Gastroesophageal sphincter (tissue), 3 donors: ENCODE results near the gene RSKR.

ENCODE experiments used
- POLR2A ChIP-seq, 2 donors: fragments of 450-650 bp; IDR thresholded peaks; one replicate each; pipeline ENCODE4 v1.6.1; 2017; ENCODE audit warnings: antibody characterized with exemption in 2 of 2, mild to moderate bottlenecking in 2 of 2, moderate library complexity in 1 of 2
- TF ChIP-seq, protein P1 (sequence below), 4 experiments: fragments of 200-600 bp in 2 of 4; fragments of 450-650 bp in 2 of 4; sonication (generic) in 1 of 4; IDR thresholded peaks; one replicate each; pipeline ENCODE4 v1.5.1; 2017 to 2019; ENCODE audit warnings: antibody characterized with exemption in 4 of 4, mild to moderate bottlenecking in 2 of 4, moderate library complexity in 2 of 4

DNA sequence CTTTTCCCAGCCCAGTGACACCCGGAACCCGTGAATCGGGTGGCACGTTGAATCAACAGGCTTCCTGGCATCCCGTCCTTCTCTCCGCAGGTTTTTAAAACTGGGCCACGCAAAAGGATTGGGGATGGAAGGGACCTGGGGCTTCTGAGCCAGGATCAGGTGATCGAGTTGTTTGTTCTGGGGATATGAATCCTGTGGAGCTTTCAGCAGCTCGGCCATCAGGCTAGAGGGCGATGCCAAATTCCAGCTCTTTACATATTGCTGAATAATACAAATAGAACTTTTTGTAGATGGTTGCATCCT lies 48.5 kb upstream of the RSKR start:
- TF ChIP-seq, protein P1, sequence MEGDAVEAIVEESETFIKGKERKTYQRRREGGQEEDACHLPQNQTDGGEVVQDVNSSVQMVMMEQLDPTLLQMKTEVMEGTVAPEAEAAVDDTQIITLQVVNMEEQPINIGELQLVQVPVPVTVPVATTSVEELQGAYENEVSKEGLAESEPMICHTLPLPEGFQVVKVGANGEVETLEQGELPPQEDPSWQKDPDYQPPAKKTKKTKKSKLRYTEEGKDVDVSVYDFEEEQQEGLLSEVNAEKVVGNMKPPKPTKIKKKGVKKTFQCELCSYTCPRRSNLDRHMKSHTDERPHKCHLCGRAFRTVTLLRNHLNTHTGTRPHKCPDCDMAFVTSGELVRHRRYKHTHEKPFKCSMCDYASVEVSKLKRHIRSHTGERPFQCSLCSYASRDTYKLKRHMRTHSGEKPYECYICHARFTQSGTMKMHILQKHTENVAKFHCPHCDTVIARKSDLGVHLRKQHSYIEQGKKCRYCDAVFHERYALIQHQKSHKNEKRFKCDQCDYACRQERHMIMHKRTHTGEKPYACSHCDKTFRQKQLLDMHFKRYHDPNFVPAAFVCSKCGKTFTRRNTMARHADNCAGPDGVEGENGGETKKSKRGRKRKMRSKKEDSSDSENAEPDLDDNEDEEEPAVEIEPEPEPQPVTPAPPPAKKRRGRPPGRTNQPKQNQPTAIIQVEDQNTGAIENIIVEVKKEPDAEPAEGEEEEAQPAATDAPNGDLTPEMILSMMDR (IDR thresholded peaks at IDR 0.05) = peak in 1 of 4 experiments; percentile 4
- TF ChIP-seq POLR2A (IDR thresholded peaks at IDR 0.05) = no peak
